Glomerular endothelial cell (primary cell): ENCODE measurements around the gene BAIAP3. TPM values are rescaled to one million over a fixed set of nuclear protein-coding genes. Genes with fewer than 3 reads are reported as not detected.

Source experiments
- DNase-seq: peaks from one replicate; pipeline ENCODE4 v3.0.0-alpha.2; 2011; ENCODE audit warnings: low read depth, low spot score; ENCODE audit errors: extremely low read depth
- total RNA-seq: library from RNA; depleted of rRNA; stranded (reverse); fragments of >200 nt; gene quantifications from 2 replicates; pipeline ENCODE4 v1.2.3, GENCODE V29; 2015

BAIAP3 gene
- total RNA-seq, 1 donor from 2014 or later, result 1.1 TPM

- no peak for DNase-seq
Observed at GRCh38 chr16:1299012-1299867, 34.2 kb upstream of the BAIAP3 start.

GRCh38 chr16:1299868-1300203, 33.6 kb upstream of the BAIAP3 start:
- no peak for DNase-seq

- DNase-seq, result no peak
Observed at GRCh38 chr16:1300664-1301476, 32.6 kb upstream of the BAIAP3 start.

DNA sequence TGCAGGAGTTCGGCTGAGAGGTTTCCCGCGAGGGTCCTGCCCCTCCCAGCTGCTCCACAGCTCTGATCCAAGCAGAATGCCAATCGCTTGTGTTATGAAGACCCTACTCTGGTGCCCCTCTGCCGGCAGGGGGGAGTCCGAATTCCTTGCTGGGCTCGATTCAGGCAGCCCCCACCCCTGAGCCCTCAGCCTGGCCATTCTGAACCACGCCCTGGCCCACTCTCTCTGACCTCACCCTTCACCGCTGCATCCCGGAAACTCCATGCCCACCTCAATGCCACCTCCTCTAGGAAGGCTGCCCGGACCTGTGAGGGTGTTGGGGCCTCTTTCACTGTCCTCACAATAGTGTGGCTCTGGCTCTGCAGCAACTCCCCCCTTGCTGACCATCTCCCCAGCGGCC, 31.9 kb upstream of the BAIAP3 start:
- no peak for DNase-seq

- no peak for DNase-seq
Observed at GRCh38 chr16:1305823-1306222, 27.6 kb upstream of the BAIAP3 start.

DNA sequence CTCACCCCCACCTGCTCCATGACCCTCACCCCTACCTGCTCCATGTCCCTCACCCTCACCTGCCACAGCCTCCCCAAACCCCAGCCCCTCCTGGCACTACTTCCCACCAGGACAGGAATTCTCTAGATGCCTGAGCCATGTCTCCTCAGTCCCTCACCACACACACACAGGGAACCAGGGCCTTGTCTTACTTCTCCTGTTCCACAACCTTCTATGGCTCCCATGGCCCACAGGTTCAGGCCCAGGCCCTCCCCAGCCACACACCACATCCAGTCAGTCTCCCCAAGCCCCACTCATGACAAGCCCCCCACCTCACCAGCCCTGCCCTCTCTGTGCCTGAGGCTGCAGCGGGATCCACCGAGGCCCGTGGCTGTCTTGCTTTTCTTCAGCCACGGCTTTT, 27.1 kb upstream of the BAIAP3 start:
- DNase-seq, result no peak

- no peak for DNase-seq
Observed at GRCh38 chr16:1308036-1308976, 25.1 kb upstream of the BAIAP3 start.

DNA sequence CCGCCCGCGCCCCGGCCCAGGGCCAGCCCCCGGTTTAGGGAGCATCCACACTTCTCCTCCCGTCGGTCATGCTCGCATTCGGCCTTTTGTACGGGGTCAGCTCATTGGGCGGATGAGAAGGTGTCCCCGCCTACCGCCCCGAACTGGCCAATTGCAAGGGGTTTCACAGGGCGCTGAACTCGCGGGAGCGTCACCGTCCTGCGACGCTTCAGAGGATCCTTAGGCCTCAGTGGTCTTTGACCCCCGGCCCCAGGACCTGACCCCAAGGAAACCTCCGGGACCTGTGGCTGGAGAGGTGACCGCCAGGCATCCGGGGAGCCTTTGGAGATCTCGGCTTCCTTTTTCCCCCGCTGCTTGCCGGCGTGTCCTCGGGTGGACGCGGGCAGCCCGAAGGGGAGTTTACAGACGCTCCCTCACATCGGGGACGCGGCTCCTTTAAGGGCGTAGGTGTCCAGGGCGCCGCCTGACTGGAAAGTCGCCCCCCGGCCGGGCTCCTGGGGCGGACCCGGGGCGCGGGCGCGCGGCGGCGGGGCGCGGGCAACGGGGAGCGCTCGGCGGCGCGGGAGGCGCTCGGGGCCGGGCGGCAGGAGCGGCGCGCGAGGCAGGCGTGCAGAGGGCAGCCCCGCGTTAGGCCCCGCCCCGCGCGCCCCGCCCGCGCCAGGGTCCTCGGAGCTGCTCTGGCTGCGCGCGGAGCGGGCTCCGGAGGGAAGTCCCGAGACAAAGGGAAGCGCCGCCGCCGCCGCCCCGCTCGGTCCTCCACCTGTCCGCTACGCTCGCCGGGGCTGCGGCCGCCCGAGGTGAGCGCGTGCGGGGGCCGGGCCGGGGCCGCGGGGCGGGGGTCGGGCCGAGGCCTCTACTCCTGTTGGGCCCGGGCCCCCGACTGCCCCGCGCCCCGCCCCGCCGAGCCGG, 24.2 kb upstream of the BAIAP3 start, which contains the start of gene UBE2I:
TSS of gene UBE2I (plus strand) at position 660 of the 909 bp plus-strand sequence. CDS start 4,395 bp downstream, outside the sequence.
- peak; percentile 88 for DNase-seq

- DNase-seq, result no peak
Observed at GRCh38 chr16:1309888-1310831, 23.3 kb upstream of the BAIAP3 start.

DNA sequence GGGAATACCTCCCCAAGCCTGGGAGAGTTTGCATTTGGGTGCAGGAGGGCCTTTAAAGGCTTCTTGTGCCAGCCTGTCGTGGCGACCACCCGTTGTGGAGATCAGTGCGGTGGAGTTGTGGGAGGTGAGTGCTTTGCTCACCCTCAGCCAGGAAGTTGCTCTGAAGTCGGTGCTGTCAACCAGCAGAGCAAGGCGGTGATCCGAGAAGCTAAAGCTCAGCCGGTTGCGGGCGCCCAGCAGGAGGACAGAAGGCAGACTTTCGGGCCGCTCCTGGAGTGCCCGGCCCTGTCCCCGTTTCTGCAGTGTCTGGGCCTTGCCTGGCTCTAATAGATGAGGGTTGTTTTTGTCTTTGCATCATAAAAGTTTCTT, 22.6 kb upstream of the BAIAP3 start:
- no peak for DNase-seq

DNA sequence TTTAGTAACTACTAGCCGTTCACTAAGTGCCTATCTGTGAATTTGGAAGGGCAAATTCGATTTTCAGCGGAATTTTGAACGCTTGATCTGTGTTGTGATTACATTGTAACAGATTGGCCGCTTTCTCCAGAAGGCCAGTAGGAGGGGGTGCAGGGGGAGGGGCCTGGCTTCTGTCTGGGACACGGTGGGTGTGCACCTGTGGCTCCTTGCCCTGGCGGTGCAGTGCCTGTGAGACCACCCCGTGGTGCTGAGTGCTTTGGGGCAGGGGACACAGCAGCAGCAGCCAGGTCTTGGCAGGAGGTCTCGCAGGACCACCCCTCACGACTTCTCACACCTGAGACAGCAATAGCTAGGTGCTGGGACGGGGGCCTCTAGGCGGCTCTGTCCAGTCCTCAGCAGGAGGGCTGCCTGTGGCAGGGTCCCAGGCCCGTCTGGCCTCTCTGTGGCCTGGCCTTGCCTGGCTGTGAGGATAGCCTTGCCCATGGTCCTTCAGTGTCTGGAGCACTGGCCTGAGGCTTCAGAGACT, 22.2 kb upstream of the BAIAP3 start:
- no peak for DNase-seq

DNA sequence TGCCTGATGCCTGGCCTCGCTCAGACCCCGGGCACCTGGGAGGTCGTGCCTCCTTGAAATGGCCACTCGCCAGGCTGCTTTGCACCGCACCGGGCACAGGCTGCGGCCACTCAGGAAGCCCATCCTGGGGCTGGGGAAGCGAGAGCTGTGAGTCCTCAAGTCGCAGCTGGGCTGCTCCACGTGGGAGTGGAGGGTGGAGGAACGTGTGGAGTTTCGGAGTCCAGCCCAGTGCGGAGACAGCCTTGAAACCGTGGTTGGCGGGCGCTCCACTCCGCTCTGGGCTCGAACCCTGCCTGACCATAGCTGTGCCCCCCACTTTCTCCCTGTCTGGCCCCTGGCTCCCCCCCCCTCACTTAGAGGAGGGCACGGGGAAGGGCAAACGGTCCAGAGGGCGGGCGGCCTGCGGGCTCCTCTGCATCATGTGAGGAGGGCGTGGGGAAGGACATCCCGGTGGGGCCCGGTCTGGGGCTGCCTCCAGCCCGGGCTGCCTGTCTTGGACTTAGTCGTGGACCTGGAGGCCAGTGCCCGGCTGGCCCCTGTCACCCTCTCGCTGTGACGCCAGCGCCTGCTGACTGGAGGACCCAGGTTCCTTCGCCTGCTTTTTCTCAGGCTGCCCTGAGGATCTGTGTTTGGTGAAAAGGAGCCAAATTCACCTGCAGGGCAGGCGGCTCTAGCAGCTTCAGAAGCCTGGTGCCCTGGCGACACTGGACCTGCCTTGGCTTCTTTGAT, 21.5 kb upstream of the BAIAP3 start:
- DNase-seq, result no peak

DNA sequence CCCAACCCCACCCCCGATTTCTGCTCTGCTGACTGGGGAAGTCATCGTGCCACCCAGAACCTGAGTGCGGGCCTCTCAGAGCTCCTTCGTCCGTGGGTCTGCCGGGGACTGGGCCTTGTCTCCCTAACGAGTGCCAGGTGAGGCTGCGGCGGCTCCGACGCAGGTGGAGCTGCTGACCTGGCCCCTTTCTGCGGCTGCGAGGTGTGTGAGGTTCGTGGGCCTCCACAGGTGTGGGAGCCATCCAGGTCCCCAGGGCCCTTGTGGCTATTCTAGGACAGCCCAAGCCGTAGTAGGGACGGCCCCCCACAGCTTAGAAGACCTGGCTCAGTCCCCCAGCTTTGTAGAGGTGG, 21.0 kb upstream of the BAIAP3 start:
- DNase-seq, result no peak

DNA sequence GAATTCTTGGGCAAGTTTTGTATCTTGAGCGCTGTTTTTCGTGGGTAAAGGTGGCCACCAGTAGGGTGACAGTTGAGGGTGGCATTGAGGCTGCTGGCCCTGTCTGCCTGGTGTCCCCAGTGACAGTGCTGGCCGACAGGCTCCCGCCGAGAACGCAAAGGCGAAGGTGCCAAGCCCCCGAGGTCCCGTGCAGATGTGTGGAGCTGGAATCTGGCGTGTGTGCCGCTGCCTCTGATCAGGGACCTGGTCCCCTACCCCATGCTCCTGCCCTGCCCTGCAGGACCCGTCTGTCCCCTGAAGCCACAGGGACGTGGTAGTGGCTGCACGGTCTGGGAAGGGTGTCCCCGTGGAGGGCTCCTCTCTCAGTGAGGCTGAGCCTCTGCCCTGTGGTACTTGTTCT, 20.5 kb upstream of the BAIAP3 start:
- DNase-seq, result no peak

DNA sequence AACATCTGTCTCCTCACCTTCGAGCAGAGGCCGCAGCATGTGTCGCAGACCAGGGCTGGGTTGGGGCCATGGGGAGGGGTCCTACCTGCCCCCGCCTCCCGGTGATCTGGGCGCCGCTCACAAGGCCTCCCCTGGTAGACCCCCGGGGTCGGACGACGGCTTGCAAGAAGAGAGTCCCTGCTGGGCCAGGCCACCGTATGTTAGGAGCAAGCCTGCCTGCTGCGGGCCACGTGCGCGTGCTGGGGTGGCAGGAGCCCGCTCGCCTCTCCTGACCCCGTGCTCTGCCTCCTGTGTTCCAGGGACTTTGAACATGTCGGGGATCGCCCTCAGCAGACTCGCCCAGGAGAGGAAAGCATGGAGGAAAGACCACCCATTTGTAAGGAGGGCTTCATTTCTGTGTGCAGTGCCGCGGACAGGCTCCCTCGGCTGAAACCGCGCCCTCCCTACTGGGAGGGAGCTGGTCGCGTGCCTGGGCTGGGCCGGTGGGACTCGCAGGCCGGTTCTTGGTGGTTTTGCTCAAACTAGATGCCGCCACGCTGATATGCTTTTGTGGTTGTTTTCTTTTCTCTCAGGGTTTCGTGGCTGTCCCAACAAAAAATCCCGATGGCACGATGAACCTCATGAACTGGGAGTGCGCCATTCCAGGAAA, 19.6 kb upstream of the BAIAP3 start:
- no peak for DNase-seq

- DNase-seq, result no peak
Observed at GRCh38 chr16:1314399-1315068, 18.9 kb upstream of the BAIAP3 start.
